ENCODE results near the gene DOCK2. TPM values are rescaled to one million over a fixed set of nuclear protein-coding genes. Genes with fewer than 3 reads are reported as not detected.

Gene DOCK2
- total and polyA plus RNA-seq, 9 of the 15 experiments (the other 6 are each of a cell fraction or from before 2014, with no cell fraction given) = 4.5 to 42.6 (median 20.5) TPM

GRCh38 chr5:169742771-169743296 is 105.8 kb downstream of the DOCK2 start:
- Histone ChIP-seq H3K27me3 (ENCODE audit: control insufficient read depth in 2 of 2, insufficient read depth in 2 of 2, low read length in 2 of 2) (no peaks in the 10 kb centered on the region), H3K4me3 (no peak overlapping the region), H3K9me3 (replicated peaks; ENCODE audit: control insufficient read depth, insufficient read depth, low read depth, low read length) (no peaks in the 10 kb centered on the region), H4K20me1 (replicated peaks; ENCODE audit: control insufficient read depth, insufficient read depth, low read length) (no peaks in the 10 kb centered on the region), H2AFZ (ENCODE audit: low read depth, low read length) (no peak overlapping the region), H3K9ac (ENCODE audit: insufficient read depth in 1 of 2, low read depth in 2 of 2, low read length in 2 of 2) (no peak overlapping the region), H3K79me2 (ENCODE audit: control insufficient read depth, insufficient read depth, low read length) (no peaks in the 10 kb centered on the region), H3K4me1 (replicated peaks in 1 of 2; ENCODE audit: control insufficient read depth in 2 of 2, insufficient read depth in 2 of 2, low read length in 2 of 2) (peaks cover 14 to 38% of the 10 kb centered on the region in 2 experiments; a peak in 4 of 5 replicates), H3K9me1 (ENCODE audit: control insufficient read depth, insufficient read depth, low read length) (no peaks in the 10 kb centered on the region), H3K4me2 (ENCODE audit: insufficient read depth, low read length) (no peak overlapping the region), H3K36me3 (ENCODE audit: control insufficient read depth, insufficient read depth, low read length) (0 out of 3 replicates have a peak, but pooled peaks cover 2% of the 10 kb centered on the region), H3K27ac (ENCODE audit: extremely low read depth, low read depth, low read length) (no peak overlapping the region)
- ChIA-PET CTCF (ENCODE audit: low intra/inter-chr PET ratio) (no interaction called here), POLR2A (interaction anchor here (0.6 to 0.7 kb wide), 2 partner anchors 112 to 213 kb away, joined by 3 read pairs; no protein-coding TSS in a partner anchor)
- intact Hi-C loops (cut with micrococcal nuclease) = no loop called here
- DNase-seq (ENCODE audit: extremely low read depth in 1 of 4, low spot score in 3 of 4) (no peak), FAIRE-seq (no peak), ATAC-seq (no peak)
- no TSS peak for BruUV-seq (replicated peaks)
- in situ Hi-C loops (cut with MboI) = no loop called here
- 83% methylated on average over 7 of the region's 7 CpGs for WGBS (ENCODE audit: insufficient coverage, low coverage, missing lambda C conversion rate)
- TF ChIP-seq HES1 (IDR thresholded peaks at IDR 0.05; ENCODE audit: low read depth) (no peak), SFPQ (IDR thresholded peaks at IDR 0.05; ENCODE audit: low read depth, low read length) (no peak), ADNP (tag; IDR thresholded peaks at IDR 0.05) (no peak), ZBTB17 (CRISPR knock-in tag; IDR thresholded peaks at IDR 0.05) (no peak), RFX7 (CRISPR knock-in tag; IDR thresholded peaks at IDR 0.05) (no peak), ZNF76 (CRISPR knock-in tag; IDR thresholded peaks at IDR 0.05; ENCODE audit: borderline replicate concordance) (no peak), ZNF699 (CRISPR knock-in tag; IDR thresholded peaks at IDR 0.05; ENCODE audit: insufficient replicate concordance) (no peak), ZNF354B (CRISPR knock-in tag; IDR thresholded peaks at IDR 0.05) (no peak), FOXJ3 (CRISPR knock-in tag; IDR thresholded peaks at IDR 0.05) (no peak), PTBP1 (IDR thresholded peaks at IDR 0.05; ENCODE audit: low read depth, low read length) (no peak), ZNF174 (CRISPR knock-in tag; IDR thresholded peaks at IDR 0.05) (no peak), CTBP1 (IDR thresholded peaks at IDR 0.05; ENCODE audit: borderline replicate concordance) (no peak), WHSC1 (IDR thresholded peaks at IDR 0.05; ENCODE audit: low read length) (no peak), TAF15 (IDR thresholded peaks at IDR 0.05; ENCODE audit: low read depth, low read length) (no peak), GABPA (tag; conservative IDR thresholded peaks at IDR 0.05; ENCODE audit: low read depth) (no peak), ZKSCAN8 (CRISPR knock-in tag; IDR thresholded peaks at IDR 0.05) (no peak)
- TF ChIP-seq, protein P1, sequence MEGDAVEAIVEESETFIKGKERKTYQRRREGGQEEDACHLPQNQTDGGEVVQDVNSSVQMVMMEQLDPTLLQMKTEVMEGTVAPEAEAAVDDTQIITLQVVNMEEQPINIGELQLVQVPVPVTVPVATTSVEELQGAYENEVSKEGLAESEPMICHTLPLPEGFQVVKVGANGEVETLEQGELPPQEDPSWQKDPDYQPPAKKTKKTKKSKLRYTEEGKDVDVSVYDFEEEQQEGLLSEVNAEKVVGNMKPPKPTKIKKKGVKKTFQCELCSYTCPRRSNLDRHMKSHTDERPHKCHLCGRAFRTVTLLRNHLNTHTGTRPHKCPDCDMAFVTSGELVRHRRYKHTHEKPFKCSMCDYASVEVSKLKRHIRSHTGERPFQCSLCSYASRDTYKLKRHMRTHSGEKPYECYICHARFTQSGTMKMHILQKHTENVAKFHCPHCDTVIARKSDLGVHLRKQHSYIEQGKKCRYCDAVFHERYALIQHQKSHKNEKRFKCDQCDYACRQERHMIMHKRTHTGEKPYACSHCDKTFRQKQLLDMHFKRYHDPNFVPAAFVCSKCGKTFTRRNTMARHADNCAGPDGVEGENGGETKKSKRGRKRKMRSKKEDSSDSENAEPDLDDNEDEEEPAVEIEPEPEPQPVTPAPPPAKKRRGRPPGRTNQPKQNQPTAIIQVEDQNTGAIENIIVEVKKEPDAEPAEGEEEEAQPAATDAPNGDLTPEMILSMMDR (IDR thresholded peaks at IDR 0.05 in 2 of 3, conservative IDR thresholded peaks at IDR 0.05 in 1 of 3; ENCODE audit: insufficient read depth in 2 of 3, low read depth in 1 of 3, low read length in 3 of 3) = no peak
- TF ChIP-seq, protein P2, sequence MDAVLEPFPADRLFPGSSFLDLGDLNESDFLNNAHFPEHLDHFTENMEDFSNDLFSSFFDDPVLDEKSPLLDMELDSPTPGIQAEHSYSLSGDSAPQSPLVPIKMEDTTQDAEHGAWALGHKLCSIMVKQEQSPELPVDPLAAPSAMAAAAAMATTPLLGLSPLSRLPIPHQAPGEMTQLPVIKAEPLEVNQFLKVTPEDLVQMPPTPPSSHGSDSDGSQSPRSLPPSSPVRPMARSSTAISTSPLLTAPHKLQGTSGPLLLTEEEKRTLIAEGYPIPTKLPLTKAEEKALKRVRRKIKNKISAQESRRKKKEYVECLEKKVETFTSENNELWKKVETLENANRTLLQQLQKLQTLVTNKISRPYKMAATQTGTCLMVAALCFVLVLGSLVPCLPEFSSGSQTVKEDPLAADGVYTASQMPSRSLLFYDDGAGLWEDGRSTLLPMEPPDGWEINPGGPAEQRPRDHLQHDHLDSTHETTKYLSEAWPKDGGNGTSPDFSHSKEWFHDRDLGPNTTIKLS (IDR thresholded peaks at IDR 0.05; ENCODE audit: borderline replicate concordance, low read depth) = no peak

Data from K562 (cell line).